GM10248 (cell line): ENCODE measurements around the gene CTLA4.

Source experiments
- CTCF ChIA-PET: fragments of 300-600 bp; sonication (Branson Sonifier 250); formaldehyde crosslinking; extraction: SDS; loops from one replicate; lab custom pipeline; 2021; ENCODE audit warnings: antibody characterized with exemption; lab: Yijun Ruan, JAX
- POLR2A ChIA-PET: fragments of 350-650 bp; sonication (Branson Sonifier 250); formaldehyde crosslinking; extraction: SDS; loops from one replicate; lab custom pipeline; 2020; ENCODE audit warnings: antibody characterized with exemption; lab: Yijun Ruan, JAX
- DNase-seq: peaks from one replicate; pipeline ENCODE4 v3.0.0; 2012; ENCODE audit errors: extremely low spot score
- CTCF ChIP-seq: IDR thresholded peaks from 2 replicates; pipeline ENCODE4 v1.5.1; 2012; ENCODE audit warnings: mild to moderate bottlenecking, low read depth; ENCODE audit errors: extremely low read depth, missing control alignments, control extremely low read depth

Gene CTLA4

GRCh38 chr2:203853271-203853670 lies 14.3 kb upstream of the CTLA4 start:
- CTCF ChIA-PET: interaction anchor here (0.8 kb wide), 1 partner anchor 257 kb away, joined by 3 read pairs; no protein-coding TSS in a partner anchor
- DNase-seq: no peak
- no peak for TF ChIP-seq CTCF
- POLR2A ChIA-PET: no interaction called here

- CTCF ChIA-PET: interaction anchor here (0.8 kb wide), 1 partner anchor 257 kb away, joined by 3 read pairs; no protein-coding TSS in a partner anchor
- DNase-seq: no peak
- no peak for TF ChIP-seq CTCF
- POLR2A ChIA-PET: no interaction called here
Observed at GRCh38 chr2:203853722-203854121, 13.8 kb upstream of the CTLA4 start.

DNA sequence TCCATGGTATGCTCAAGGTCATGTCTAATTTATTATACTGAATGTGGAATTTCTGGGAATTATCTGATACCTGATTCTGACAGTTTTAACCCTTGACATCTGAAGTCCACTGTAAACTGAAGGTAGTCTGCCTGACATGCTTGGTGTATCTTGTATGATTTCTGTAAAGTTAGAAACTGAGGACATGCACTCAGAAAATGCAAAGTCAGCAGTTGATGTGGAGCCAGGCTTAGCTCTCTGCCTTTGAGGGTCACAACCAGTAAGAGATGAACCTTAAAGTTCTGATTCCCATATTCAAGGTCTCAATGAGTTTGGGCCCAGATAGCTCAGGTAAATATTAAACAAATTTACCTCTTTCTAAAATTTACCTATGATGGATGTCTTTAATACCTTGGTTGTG lies 12.3 kb upstream of the CTLA4 start:
- DNase-seq: no peak
- CTCF ChIA-PET: no interaction called here
- POLR2A ChIA-PET: no interaction called here
- no peak for TF ChIP-seq CTCF

- POLR2A ChIA-PET: no interaction called here
- CTCF ChIA-PET: no interaction called here
- TF ChIP-seq CTCF: no peak
- DNase-seq: no peak
Observed at GRCh38 chr2:203857656-203858055, 9.9 kb upstream of the CTLA4 start.

DNA sequence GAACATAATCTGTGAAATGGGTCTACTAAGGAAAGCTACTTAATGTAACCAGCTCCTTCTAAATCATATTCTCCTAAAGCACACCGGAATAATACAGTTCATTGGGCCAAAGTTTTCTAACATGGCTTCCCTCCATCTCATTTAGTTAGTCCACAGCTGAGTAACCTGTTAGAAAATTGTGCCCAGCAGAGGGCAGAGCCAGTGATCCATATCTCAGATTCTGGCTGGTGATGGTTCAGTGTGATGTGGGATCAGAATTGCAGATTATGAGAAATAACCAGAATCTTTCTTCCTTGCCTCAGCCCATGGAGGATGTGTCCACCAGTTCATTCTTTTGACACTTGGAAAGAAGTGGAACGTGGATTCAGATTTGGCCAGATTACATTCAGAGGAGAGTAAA lies 9.4 kb upstream of the CTLA4 start:
- CTCF ChIA-PET: no interaction called here
- TF ChIP-seq CTCF: no peak
- no peak for DNase-seq
- POLR2A ChIA-PET: no interaction called here

DNA sequence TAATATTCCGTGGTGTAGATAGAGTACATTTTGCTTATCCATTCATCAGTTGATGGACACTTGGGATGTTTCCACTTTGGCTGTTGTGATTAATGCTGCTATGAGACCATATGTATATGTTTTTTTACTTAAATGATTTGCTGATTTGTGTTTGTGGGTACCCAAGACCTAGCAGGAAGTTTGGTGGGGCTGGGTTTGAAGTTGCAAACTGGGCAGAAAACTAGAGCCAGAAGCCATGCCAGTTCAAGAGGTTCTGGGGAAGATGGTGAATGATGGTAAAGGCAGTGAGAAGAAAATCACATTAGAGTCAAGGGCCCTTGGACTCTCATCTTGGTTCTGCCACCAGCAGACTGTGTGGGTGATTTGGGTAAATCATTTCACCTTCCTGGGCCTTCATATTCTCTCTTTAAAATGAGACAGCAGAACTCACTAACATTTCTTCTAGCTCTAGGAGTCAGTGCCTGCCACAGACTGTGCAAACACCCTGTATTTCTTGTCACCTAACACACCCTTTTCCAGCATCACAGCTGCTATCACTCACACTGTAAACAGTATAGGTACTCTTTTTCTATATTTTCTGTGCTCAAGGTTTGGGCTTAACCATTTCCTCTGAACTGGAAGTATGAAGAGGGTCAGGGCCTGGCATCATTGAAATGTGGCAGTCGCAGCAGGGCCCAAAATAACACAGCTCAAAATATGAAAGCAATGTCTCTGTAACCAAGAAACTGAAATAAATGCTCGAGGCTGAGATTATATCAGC lies 8.4 kb upstream of the CTLA4 start:
- POLR2A ChIA-PET: no interaction called here
- no peak for DNase-seq
- TF ChIP-seq CTCF: no peak
- CTCF ChIA-PET: interaction anchor here (0.9 to 2.3 kb wide), 4 partner anchors 10 to 43 kb away, joined by 3 to 9 read pairs (median 4); partner anchors contain the start of gene CTLA4
